Duodenal mucosa (tissue), 2 donors: ENCODE data around the gene SSU72.

ENCODE experiments used
- H3K27ac ChIP-seq: one replicate; pipeline ENCODE4 v1.7.0; 2013; ENCODE audit warnings: low read depth, low read length
- H3K27me3 ChIP-seq, 2 donors: one replicate each; pipeline ENCODE4 v1.7.0; 2013; ENCODE audit warnings: low read length in 2 of 2, control low read depth in 1 of 2; ENCODE audit not compliant: insufficient read depth in 2 of 2, control insufficient read depth in 1 of 2
- H3K36me3 ChIP-seq, 2 donors: one replicate each; pipeline ENCODE4 v1.7.0; 2013; ENCODE audit warnings: low read length in 2 of 2, control low read depth in 1 of 2; ENCODE audit not compliant: insufficient read depth in 2 of 2, control insufficient read depth in 1 of 2
- H3K4me1 ChIP-seq, 2 donors: one replicate each; pipeline ENCODE4 v1.7.0; 2013; ENCODE audit warnings: low read length in 2 of 2, control low read depth in 1 of 2; ENCODE audit not compliant: insufficient read depth in 2 of 2, control insufficient read depth in 1 of 2
- H3K4me3 ChIP-seq, 2 donors: one replicate each; pipeline ENCODE4 v1.7.0; 2013; ENCODE audit warnings: low read length in 2 of 2, low read depth in 1 of 2
- H3K9ac ChIP-seq, 2 donors: one replicate each; pipeline ENCODE4 v1.7.0; 2013; ENCODE audit warnings: low read length in 2 of 2, low read depth in 1 of 2
- H3K9me3 ChIP-seq, 2 donors: one replicate each; pipeline ENCODE4 v1.7.0; 2013; ENCODE audit warnings: low read length in 2 of 2, control low read depth in 1 of 2; ENCODE audit not compliant: control insufficient read depth in 1 of 2

SSU72 gene

DNA sequence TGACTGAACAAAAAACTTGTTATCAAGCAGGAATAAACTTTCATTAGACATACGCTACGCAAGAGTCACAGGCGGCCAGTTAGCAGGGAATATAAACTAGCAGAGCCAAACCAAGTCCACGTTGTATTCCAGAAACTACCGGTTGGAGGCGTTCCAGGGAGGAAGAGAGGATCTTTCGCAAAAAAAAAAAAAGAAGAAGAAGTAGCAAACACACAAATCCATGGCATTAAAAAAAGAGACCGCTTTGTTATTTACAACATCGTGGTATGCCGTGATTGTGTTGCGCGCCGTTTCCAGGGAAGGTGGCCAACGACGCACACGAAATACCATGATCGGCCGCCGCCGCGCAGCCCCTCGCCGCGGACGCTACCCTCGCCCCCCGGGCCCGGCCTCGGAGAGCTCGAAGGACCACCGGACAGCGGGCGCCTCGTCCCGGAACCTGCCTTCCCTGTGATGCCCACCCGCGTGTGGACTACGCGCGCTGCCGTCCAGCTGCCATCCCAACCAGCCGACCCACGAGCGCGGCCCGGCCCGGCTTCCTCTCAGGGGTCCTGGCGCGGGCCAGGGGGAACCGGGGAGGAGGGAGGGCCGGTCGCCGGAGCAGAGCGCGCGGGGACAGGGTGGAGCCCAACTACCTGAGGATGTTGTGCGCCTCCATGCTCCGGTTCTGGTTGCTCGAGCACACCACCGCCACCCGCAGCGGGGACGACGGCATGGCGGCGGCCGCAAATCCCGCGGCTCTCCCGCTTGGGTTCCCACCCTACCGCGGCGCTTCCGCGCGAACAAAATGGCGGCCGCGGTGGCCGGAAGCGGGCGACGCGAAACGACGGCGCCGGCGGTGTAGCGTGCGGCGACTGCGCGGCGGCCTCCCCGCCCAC is 581 bp downstream of the SSU72 start:
- Histone ChIP-seq H3K4me1 (peaks cover 17 to 46% of the 10 kb centered on the region in 2 donors), H3K9me3 (no peaks in the 10 kb centered on the region), H3K27me3 (no peaks in the 10 kb centered on the region), H3K36me3 (peaks cover 3 to 18% of the 10 kb centered on the region in 2 donors), H3K4me3 (peak overlapping the region; percentile 98), H3K9ac (peak overlapping the region; percentile 96 to 100), H3K27ac (peak overlapping the region; percentile 99)

- peaks cover 5 to 16% of the 10 kb centered on the region in 2 donors for H3K4me1 ChIP-seq
- H3K36me3 ChIP-seq: peaks cover 20 to 36% of the 10 kb centered on the region in 2 donors
- no peaks in the 10 kb centered on the region for H3K27me3 ChIP-seq
These were observed 5.3 kb downstream of the SSU72 start for GRCh38 chr1:1569341-1569740.

GRCh38 chr1:1567891-1568291 is 6.8 kb downstream of the SSU72 start:
- Histone ChIP-seq H3K27me3 (no peaks in the 10 kb centered on the region), H3K36me3 (peaks cover 29 to 51% of the 10 kb centered on the region in 2 donors), H3K4me3 (no peak overlapping the region), H3K9me3 (no peaks in the 10 kb centered on the region), H3K4me1 (peaks cover 5 to 9% of the 10 kb centered on the region in 2 donors), H3K9ac (no peak overlapping the region), H3K27ac (no peak overlapping the region)

More at GRCh38 chr1:1569341-1569740, 5.3 kb downstream of the SSU72 start:
- Histone ChIP-seq H3K9ac (no peak overlapping the region), H3K9me3 (no peaks in the 10 kb centered on the region), H3K4me3 (no peak overlapping the region), H3K27ac (no peak overlapping the region)

DNA sequence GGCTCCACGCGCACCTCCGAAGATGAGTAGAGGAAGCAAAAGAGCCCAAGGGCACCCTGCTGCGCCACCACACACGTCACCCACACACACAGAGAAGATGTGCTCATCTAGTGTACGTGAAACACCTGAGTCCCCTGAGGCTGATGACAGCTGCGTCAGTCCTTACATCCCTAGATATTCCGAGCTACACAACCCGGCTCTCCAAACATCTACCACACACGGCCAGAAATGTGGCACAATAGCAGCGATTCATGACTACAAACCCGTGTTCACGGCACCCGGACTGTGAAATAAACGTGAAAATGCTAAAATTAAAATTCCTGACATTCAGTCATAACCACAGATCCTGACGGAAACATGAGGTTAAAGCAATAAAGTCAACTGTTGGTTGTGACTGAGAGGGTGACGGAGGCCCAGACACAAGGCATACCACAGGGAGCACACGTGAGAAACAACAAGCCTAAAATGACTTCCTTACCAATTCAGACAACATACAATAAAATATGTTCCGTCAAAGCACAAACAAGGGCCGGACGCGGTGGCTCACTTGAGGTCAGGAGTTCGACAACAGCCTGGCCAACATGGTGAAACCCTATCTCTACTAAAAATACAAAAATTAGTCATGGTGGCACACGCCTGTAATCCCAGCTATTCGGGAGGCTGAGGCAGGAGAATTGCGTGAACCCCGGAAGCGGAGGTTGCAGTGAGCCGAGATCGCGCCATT is 7.3 kb downstream of the SSU72 start:
- peaks cover 4 to 5% of the 10 kb centered on the region in 2 donors for H3K4me1 ChIP-seq
- no peak overlapping the region for H3K4me3 ChIP-seq
- H3K9me3 ChIP-seq: no peaks in the 10 kb centered on the region
- no peak overlapping the region for H3K27ac ChIP-seq
- no peaks in the 10 kb centered on the region for H3K27me3 ChIP-seq
- no peak overlapping the region for H3K9ac ChIP-seq
- peaks cover 35 to 57% of the 10 kb centered on the region in 2 donors for H3K36me3 ChIP-seq

DNA sequence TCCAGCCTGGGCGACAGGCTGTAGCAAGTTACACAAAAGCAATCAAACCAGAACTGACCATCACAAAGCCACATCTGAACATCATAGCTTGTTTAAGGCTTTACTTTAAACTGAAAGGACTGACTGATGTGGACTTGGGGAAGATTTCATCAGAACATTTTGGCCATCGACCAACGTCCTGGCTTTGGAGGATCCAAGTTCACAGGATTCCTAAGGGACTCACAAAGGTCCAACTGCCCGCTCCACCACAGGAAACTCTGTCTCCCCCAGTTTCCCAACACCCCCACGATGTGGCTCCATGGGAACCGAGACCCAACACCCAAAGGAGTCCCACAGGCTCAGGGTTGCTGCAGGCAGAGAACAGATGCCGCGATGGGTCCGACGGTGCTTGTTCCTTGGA is 9.3 kb downstream of the SSU72 start:
- Histone ChIP-seq H3K36me3 (peaks cover 44 to 60% of the 10 kb centered on the region in 2 donors), H3K4me3 (no peak overlapping the region), H3K9ac (no peak overlapping the region), H3K4me1 (peaks cover 4 to 5% of the 10 kb centered on the region in 2 donors), H3K27me3 (no peaks in the 10 kb centered on the region), H3K9me3 (no peaks in the 10 kb centered on the region), H3K27ac (no peak overlapping the region)

- H3K27me3 ChIP-seq: no peaks in the 10 kb centered on the region
- no peak overlapping the region for H3K27ac ChIP-seq
- peaks cover 0 to 4% of the 10 kb centered on the region in 2 donors for H3K4me1 ChIP-seq
- H3K9me3 ChIP-seq: no peaks in the 10 kb centered on the region
- H3K36me3 ChIP-seq: peaks cover 42 to 59% of the 10 kb centered on the region in 2 donors
- no peak overlapping the region for H3K9ac ChIP-seq
- H3K4me3 ChIP-seq: no peak overlapping the region
These were observed 10.4 kb downstream of the SSU72 start for GRCh38 chr1:1564268-1564667.

DNA sequence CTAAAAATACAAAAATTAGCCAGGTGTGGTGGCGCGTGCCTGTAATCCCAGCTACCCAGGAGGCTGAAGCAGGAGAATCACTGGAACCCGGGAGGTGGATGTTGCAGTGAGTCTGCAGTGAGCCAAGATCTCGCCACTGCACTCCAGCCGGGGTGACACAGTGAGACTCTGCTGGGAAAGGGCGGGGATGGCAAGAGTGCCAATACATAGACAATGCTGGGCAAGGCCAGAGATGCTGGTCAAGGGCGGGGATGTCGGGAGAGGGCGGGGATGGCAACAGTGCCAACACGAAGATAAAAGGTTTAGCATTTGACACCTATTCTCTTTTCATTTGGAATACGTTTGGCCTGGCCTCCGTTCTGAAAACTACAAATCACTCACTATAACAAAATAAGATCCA is 11.0 kb downstream of the SSU72 start:
- H3K27me3 ChIP-seq: no peaks in the 10 kb centered on the region
- no peak overlapping the region for H3K9ac ChIP-seq
- peaks cover 0 to 4% of the 10 kb centered on the region in 2 donors for H3K4me1 ChIP-seq
- H3K9me3 ChIP-seq: no peaks in the 10 kb centered on the region
- H3K4me3 ChIP-seq: no peak overlapping the region
- peaks cover 40 to 60% of the 10 kb centered on the region in 2 donors for H3K36me3 ChIP-seq
- H3K27ac ChIP-seq: no peak overlapping the region

DNA sequence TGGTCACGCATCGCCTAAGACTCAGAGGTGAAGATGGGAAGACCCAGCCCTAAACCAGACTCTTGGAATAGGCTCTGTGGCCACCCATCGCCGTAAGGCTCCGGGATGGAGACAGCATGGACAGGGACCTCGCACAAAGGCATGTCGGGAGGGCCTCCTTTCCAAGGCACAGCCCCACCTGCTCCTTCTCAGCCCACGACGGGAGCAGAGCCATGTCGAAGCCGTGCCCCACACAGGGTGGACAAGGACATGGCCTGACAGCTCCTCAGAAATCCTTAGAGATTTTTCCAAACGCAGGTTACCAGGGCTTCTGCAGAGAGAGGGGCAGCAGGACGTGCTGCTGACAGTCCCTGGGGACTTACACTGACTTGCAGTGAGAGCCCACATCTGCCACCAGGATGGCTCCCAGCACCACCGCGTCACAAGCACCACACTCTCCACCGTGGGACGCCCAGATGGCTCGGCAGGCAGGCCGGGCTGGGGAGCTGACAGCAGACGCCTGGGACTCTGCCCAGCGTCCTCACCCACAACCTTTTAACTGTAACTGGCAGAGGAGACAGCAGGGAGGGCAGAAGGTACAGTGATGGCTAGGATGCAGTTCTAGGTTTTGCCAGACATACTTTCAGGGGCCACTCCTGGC is 12.0 kb downstream of the SSU72 start:
- Histone ChIP-seq H3K4me3 (no peak overlapping the region), H3K36me3 (peaks cover 36 to 60% of the 10 kb centered on the region in 2 donors), H3K4me1 (peaks cover 0 to 4% of the 10 kb centered on the region in 2 donors), H3K27ac (no peak overlapping the region), H3K9ac (no peak overlapping the region), H3K9me3 (no peaks in the 10 kb centered on the region), H3K27me3 (no peaks in the 10 kb centered on the region)

DNA sequence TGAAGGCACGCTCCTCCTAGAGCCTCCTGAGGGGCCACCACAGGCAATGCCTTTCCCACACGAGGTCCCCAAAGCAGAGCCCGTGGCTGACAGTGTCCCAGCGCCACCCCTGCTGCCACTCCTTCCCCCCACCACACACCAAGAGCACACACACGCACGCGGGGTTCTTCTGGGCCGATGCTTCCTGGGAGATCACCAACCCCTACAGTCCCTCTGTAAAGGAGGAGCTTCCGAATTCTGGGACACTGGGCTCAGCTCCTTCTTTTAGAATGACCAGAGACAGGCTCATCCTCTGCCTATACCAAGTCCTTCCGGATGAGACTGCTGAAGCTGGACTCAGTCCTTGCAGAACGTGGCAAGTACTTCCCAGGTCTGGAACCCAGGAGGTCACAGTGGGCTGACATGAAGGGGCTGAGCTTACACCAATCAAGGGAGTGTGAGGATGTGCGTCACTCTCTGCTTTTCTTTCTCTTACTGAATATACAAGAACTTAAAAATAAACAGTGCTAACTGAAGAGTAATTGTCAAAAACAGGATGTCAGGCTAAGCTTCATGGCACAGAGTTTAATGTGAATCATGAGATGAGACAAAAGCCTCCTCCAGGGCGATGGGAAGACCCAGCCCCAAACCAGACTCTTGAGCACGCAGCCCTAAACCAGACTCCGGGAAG is 12.7 kb downstream of the SSU72 start:
- Histone ChIP-seq H3K9me3 (no peaks in the 10 kb centered on the region), H3K27me3 (no peaks in the 10 kb centered on the region), H3K36me3 (peaks cover 36 to 60% of the 10 kb centered on the region in 2 donors), H3K27ac (no peak overlapping the region), H3K9ac (no peak overlapping the region), H3K4me3 (no peak overlapping the region), H3K4me1 (no peaks in the 10 kb centered on the region)
